Cardiac muscle cell (in vitro differentiated cells and primary cell): ENCODE results near the gene PNPT1. TPM values are rescaled to one million over a fixed set of nuclear protein-coding genes. Genes with fewer than 3 reads are reported as not detected.
A peak's percentile ranks its signal among the peaks of the same experiment; 100 is the strongest.
"Not testable (repeated sequence)": the region's sequence is repeated elsewhere in the genome, so short reads cannot be mapped to it uniquely, and the experiment has no call there.

Experiments used
- DNase-seq, 2 donors: peaks; one replicate each; pipeline versions ENCODE4 v3.0.0 to v3.0.0-alpha.2; 2010 to 2017; ENCODE audit warnings: low read depth in 1 of 2, low spot score in 1 of 2
- H3K27ac ChIP-seq: fragments of 200-600 bp; sonication (generic); 2 replicates; pipeline ENCODE4 v1.5.1; 2016
- H3K27me3 ChIP-seq: fragments of 200-600 bp; sonication (generic); 2 replicates; pipeline ENCODE4 v1.6.0; 2016; ENCODE audit warnings: control low read depth
- H3K36me3 ChIP-seq: fragments of 200-600 bp; sonication (generic); 2 replicates; pipeline ENCODE4 v1.5.1; 2016; ENCODE audit warnings: control low read depth
- H3K4me1 ChIP-seq: fragments of 200-600 bp; sonication (generic); 2 replicates; pipeline ENCODE4 v1.8.1; 2017; ENCODE audit warnings: low read depth, mild to moderate bottlenecking, mixed run types
- H3K4me3 ChIP-seq: fragments of 200-600 bp; sonication (generic); 2 replicates; pipeline ENCODE4 v1.5.1; 2016; ENCODE audit warnings: mild to moderate bottlenecking
- H3K9me3 ChIP-seq: fragments of 200-600 bp; sonication (generic); 2 replicates; pipeline ENCODE4 v1.5.1; 2017; ENCODE audit warnings: low read depth, mild to moderate bottlenecking, control low read depth
- CTCF ChIP-seq: IDR thresholded peaks from 2 replicates; pipeline ENCODE4 v1.5.1; 2012; ENCODE audit warnings: low read depth, mild to moderate bottlenecking, low read length
- polyA plus RNA-seq: library from polyadenylated mRNA; unstranded; fragments of >200 nt; fragmentation: Nextera tagmentation; extraction: Ambion mirVana; gene quantifications from 2 replicates; pipeline ENCODE4 v1.2.1, GENCODE V29; 2016
- total RNA-seq: library from RNA; depleted of rRNA; stranded (reverse); fragments of >200 nt; gene quantifications from 2 replicates; pipeline ENCODE4 v1.2.3, GENCODE V29; 2016

The PNPT1 gene
- total and polyA plus RNA-seq, 2 experiments from 2014 or later = 8.8 to 18.1 TPM

GRCh38 chr2:55715626-55716025, 22.0 kb upstream of the PNPT1 start:
- H3K36me3 ChIP-seq = no peaks in the 10 kb centered on the region
- no peak for DNase-seq
- no peaks in the 10 kb centered on the region for H3K27me3 ChIP-seq
- H3K27ac ChIP-seq = no peak overlapping the region
- H3K4me1 ChIP-seq = no peaks in the 10 kb centered on the region
- no peaks in the 10 kb centered on the region for H3K9me3 ChIP-seq
- no peak for TF ChIP-seq CTCF
- H3K4me3 ChIP-seq = no peak overlapping the region

GRCh38 chr2:55715178-55715577, 21.5 kb upstream of the PNPT1 start:
- not testable (repeated sequence) for DNase-seq, H3K4me1 ChIP-seq, H3K36me3 ChIP-seq, H3K27ac ChIP-seq, H3K27me3 ChIP-seq, H3K9me3 ChIP-seq, H3K4me3 ChIP-seq

GRCh38 chr2:55712477-55713060, 18.9 kb upstream of the PNPT1 start:
- no peak overlapping the region for H3K27ac ChIP-seq
- TF ChIP-seq CTCF = no peak
- peak in 1 of 2 donors; percentile 4 for DNase-seq
- H3K9me3 ChIP-seq = no peaks in the 10 kb centered on the region
- no peak overlapping the region for H3K4me3 ChIP-seq
- H3K36me3 ChIP-seq = no peaks in the 10 kb centered on the region
- H3K27me3 ChIP-seq = no peaks in the 10 kb centered on the region
- no peaks in the 10 kb centered on the region for H3K4me1 ChIP-seq

- no peaks in the 10 kb centered on the region for H3K27me3 ChIP-seq
Measured at GRCh38 chr2:55710025-55710424, 16.4 kb upstream of the PNPT1 start.

GRCh38 chr2:55707751-55708150, 14.1 kb upstream of the PNPT1 start:
- Histone ChIP-seq H3K9me3 (no peaks in the 10 kb centered on the region), H3K27me3 (peaks cover 2% of the 10 kb centered on the region), H3K4me1 (no peaks in the 10 kb centered on the region), H3K36me3 (no peaks in the 10 kb centered on the region), H3K27ac (no peak overlapping the region), H3K4me3 (no peak overlapping the region)
- no peak for TF ChIP-seq CTCF
- DNase-seq = no peak

More at GRCh38 chr2:55710025-55710424, 16.4 kb upstream of the PNPT1 start:
- no peak for TF ChIP-seq CTCF
- Histone ChIP-seq H3K9me3 (no peaks in the 10 kb centered on the region), H3K27ac (no peak overlapping the region), H3K4me3 (no peak overlapping the region), H3K36me3 (no peaks in the 10 kb centered on the region), H3K4me1 (no peaks in the 10 kb centered on the region)
- DNase-seq = no peak

- H3K9me3 ChIP-seq, H3K36me3 ChIP-seq, H3K27ac ChIP-seq, H3K4me3 ChIP-seq, DNase-seq, H3K4me1 ChIP-seq, H3K27me3 ChIP-seq: not testable (repeated sequence)
Measured at GRCh38 chr2:55706258-55706657, 12.6 kb upstream of the PNPT1 start.
